Ishikawa (cell line): ENCODE data around the gene GLUL.

Source experiments
- CEBPB ChIP-seq: IDR thresholded peaks from 2 replicates; pipeline ENCODE4 v1.6.1; 2012
- CREB1 ChIP-seq: IDR thresholded peaks from 2 replicates; pipeline ENCODE4 v1.6.1; 2012; ENCODE audit warnings: low read depth
- EGR1 ChIP-seq: IDR thresholded peaks from 2 replicates; pipeline ENCODE4 v1.6.1; 2012
- EP300 ChIP-seq: IDR thresholded peaks from 2 replicates; pipeline ENCODE4 v1.6.1; 2012; ENCODE audit warnings: borderline replicate concordance
- FOXM1 ChIP-seq: IDR thresholded peaks from 2 replicates; pipeline ENCODE4 v1.6.1; 2012; ENCODE audit warnings: low read depth, borderline replicate concordance
- NFIC ChIP-seq: IDR thresholded peaks from 2 replicates; pipeline ENCODE4 v1.6.1; 2012
- RAD21 ChIP-seq: IDR thresholded peaks from 2 replicates; pipeline ENCODE4 v1.6.1; 2012; ENCODE audit warnings: low read depth
- REST ChIP-seq: IDR thresholded peaks from 2 replicates; pipeline ENCODE4 v1.6.1; 2012; ENCODE audit warnings: low read depth, mild to moderate bottlenecking
- TAF1 ChIP-seq: IDR thresholded peaks from 2 replicates; pipeline ENCODE4 v1.6.1; 2012; ENCODE audit warnings: low read depth, mild to moderate bottlenecking
- TCF12 ChIP-seq: IDR thresholded peaks from 2 replicates; pipeline ENCODE4 v1.6.1; 2012; ENCODE audit warnings: low read depth
- TEAD4 ChIP-seq: IDR thresholded peaks from 2 replicates; pipeline ENCODE4 v1.6.1; 2012
- USF1 ChIP-seq: IDR thresholded peaks from 2 replicates; pipeline ENCODE4 v1.6.1; 2012
- YY1 ChIP-seq: IDR thresholded peaks from 2 replicates; pipeline ENCODE4 v1.6.1; 2012; ENCODE audit warnings: low read depth
- ZBTB7A ChIP-seq: IDR thresholded peaks from 2 replicates; pipeline ENCODE4 v1.6.1; 2012; ENCODE audit warnings: low read depth
- TF ChIP-seq, protein P1 (sequence below): IDR thresholded peaks from 2 replicates; pipeline ENCODE4 v1.6.1; 2012

Gene GLUL

GRCh38 chr1:182366596-182366995 is 25.0 kb downstream of the GLUL start:
- no peak for TF ChIP-seq TEAD4
- no peak for TF ChIP-seq RAD21
- TF ChIP-seq, protein P1, sequence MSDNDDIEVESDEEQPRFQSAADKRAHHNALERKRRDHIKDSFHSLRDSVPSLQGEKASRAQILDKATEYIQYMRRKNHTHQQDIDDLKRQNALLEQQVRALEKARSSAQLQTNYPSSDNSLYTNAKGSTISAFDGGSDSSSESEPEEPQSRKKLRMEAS: no peak
- no peak for TF ChIP-seq FOXM1

GRCh38 chr1:182359645-182360044 is 31.9 kb downstream of the GLUL start:
- no peak for TF ChIP-seq CEBPB
- TF ChIP-seq TAF1: no peak
- TF ChIP-seq, protein P1: no peak

- no peak for TF ChIP-seq FOXM1
- TF ChIP-seq EGR1: no peak
- no peak for TF ChIP-seq TAF1
- TF ChIP-seq REST: no peak
- no peak for TF ChIP-seq TCF12
- TF ChIP-seq RAD21: no peak
- no peak for TF ChIP-seq CEBPB
- TF ChIP-seq CREB1: no peak
- no peak for TF ChIP-seq ZBTB7A
- TF ChIP-seq, protein P1: no peak
- no peak for TF ChIP-seq EP300
- no peak for TF ChIP-seq TEAD4
- no peak for TF ChIP-seq YY1
- no peak for TF ChIP-seq NFIC
- TF ChIP-seq USF1: no peak
Observed at GRCh38 chr1:182357913-182358312, 33.7 kb downstream of the GLUL start.

DNA sequence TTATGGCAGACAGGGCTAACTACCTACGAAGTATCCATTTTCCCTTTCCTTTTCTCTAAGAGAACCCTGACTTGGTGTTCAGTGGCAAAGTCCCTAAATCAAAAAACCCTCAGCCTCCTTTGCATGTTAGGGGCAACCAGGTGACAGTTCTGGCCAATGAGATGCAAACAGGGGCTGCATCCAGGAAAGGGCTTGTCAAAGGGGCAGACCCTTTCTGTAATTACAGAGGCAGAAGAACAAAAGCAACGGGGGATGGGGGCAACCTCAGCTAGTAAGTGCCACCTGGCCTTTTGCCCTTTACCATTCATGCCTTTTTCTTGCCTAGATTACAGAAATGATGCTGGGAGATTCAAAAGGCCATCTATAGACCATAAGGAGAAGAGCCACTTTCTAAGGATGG is 34.4 kb downstream of the GLUL start:
- TF ChIP-seq EP300 (no peak), CREB1 (no peak), REST (no peak), NFIC (no peak), YY1 (no peak), TEAD4 (no peak), ZBTB7A (no peak), TCF12 (no peak), USF1 (no peak)
- TF ChIP-seq, protein P1: no peak

- TF ChIP-seq NFIC (no peak), ZBTB7A (no peak), RAD21 (no peak), USF1 (no peak), CEBPB (no peak), TEAD4 (no peak), REST (no peak)
Observed at GRCh38 chr1:182355723-182356098, 35.9 kb downstream of the GLUL start.
